ENCODE measurements around the gene PORCN.
A peak's percentile ranks its signal among the peaks of the same experiment; 100 is the strongest.

GRCh38 chrX:48521353-48522243 is 12.8 kb downstream of the PORCN start, which contains the start of gene EBP:
- TF ChIP-seq NR2C1 (IDR thresholded peaks at IDR 0.05) (no peak), NR2C1 (tag; IDR thresholded peaks at IDR 0.05) (no peak), EZH2 (IDR thresholded peaks at IDR 0.05; ENCODE audit: borderline replicate concordance, low read depth, low read length) (no peak), NRF1 (conservative IDR thresholded peaks at IDR 0.05 in 1 of 2, IDR thresholded peaks at IDR 0.05 in 1 of 2) (peak; percentile 77 to 80), CEBPZ (IDR thresholded peaks at IDR 0.05; ENCODE audit: borderline replicate concordance, low read depth, low read length) (no peak), POLR2AphosphoS5 (IDR thresholded peaks at IDR 0.05; ENCODE audit: control insufficient read depth, insufficient read depth, low read depth, low read length) (no peak; the same call in 1 of the 2 replicates), ZNF232 (CRISPR knock-in tag; IDR thresholded peaks at IDR 0.05) (no peak), NFYB (IDR thresholded peaks at IDR 0.05; ENCODE audit: extremely low read depth, insufficient read length) (peak; percentile 78), RAD21 (CRISPR knock-in tag; conservative IDR thresholded peaks at IDR 0.05 in 1 of 2, IDR thresholded peaks at IDR 0.05 in 1 of 2) (no peak), ZNF507 (tag; conservative IDR thresholded peaks at IDR 0.05) (no peak), CTCF (IDR thresholded peaks at IDR 0.05 in 2 of 3, conservative IDR thresholded peaks at IDR 0.05 in 1 of 3; ENCODE audit: insufficient read depth in 2 of 3, low read depth in 1 of 3, low read length in 3 of 3) (no peak), SRSF1 (IDR thresholded peaks at IDR 0.05; ENCODE audit: low read depth, low read length) (no peak), HINFP (tag; conservative IDR thresholded peaks at IDR 0.05; ENCODE audit: low read depth) (no peak), MXI1 (IDR thresholded peaks at IDR 0.05; ENCODE audit: low read depth, low read length) (0 out of 2 replicates have a peak, but pooled peaks have one; percentile 37)
